Ishikawa (cell line): Measurements from ENCODE around the gene ABCC1.

Source experiments
- CEBPB ChIP-seq: IDR thresholded peaks from 2 replicates; pipeline ENCODE4 v1.6.1; 2012
- CREB1 ChIP-seq: IDR thresholded peaks from 2 replicates; pipeline ENCODE4 v1.6.1; 2012; ENCODE audit warnings: low read depth
- EP300 ChIP-seq: IDR thresholded peaks from 2 replicates; pipeline ENCODE4 v1.6.1; 2012; ENCODE audit warnings: borderline replicate concordance
- FOXM1 ChIP-seq: IDR thresholded peaks from 2 replicates; pipeline ENCODE4 v1.6.1; 2012; ENCODE audit warnings: low read depth, borderline replicate concordance
- MAX ChIP-seq: IDR thresholded peaks from 2 replicates; pipeline ENCODE4 v1.6.1; 2012
- NFIC ChIP-seq: IDR thresholded peaks from 2 replicates; pipeline ENCODE4 v1.6.1; 2012
- REST ChIP-seq: IDR thresholded peaks from 2 replicates; pipeline ENCODE4 v1.6.1; 2012; ENCODE audit warnings: low read depth, mild to moderate bottlenecking
- TAF1 ChIP-seq: IDR thresholded peaks from 2 replicates; pipeline ENCODE4 v1.6.1; 2012; ENCODE audit warnings: low read depth, mild to moderate bottlenecking
- TCF12 ChIP-seq: IDR thresholded peaks from 2 replicates; pipeline ENCODE4 v1.6.1; 2012; ENCODE audit warnings: low read depth

DNA sequence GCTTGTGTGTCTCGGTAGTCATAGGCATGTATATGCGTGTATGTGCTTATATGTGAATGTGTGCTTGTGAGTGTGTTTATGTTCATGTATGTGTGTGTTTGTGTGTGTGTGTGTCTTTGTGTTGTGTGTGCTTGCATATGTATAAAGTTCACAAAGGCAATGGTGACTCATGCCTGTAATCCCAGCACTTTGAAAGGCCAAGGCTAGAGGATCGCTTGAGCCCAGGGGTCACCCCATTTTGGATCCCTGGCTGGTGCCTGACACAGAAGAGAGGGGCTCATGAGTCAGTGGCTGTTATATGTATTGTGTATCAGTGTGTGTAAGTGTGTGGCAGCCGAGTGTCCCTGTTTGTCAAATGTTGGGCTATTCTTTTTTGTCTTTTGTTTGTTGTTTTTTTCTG lies 69.3 kb downstream of the ABCC1 start:
- TF ChIP-seq FOXM1 (no peak), CEBPB (no peak), CREB1 (no peak), TCF12 (no peak), MAX (no peak), EP300 (no peak), NFIC (no peak), TAF1 (no peak), REST (no peak)
